Measurements from ENCODE around the gene CHCHD2.
"Not testable (repeated sequence)": the region's sequence is repeated elsewhere in the genome, so short reads cannot be mapped to it uniquely, and the experiment has no call there.

Gene CHCHD2, protein sequence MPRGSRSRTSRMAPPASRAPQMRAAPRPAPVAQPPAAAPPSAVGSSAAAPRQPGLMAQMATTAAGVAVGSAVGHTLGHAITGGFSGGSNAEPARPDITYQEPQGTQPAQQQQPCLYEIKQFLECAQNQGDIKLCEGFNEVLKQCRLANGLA

GRCh38 chr7:56106108-56107073 is at the start of gene CHCHD2:
TSS of gene CHCHD2 (minus strand) at chr7:56106476. CDS start at chr7:56106413, 63 bp downstream.
- in situ Hi-C loops (cut with MboI; ENCODE audit: low pct_unique_long_range_greater_than_20kb, low sequenced_read_pairs, unreplicated experiment) = no loop called here
- TF ChIP-seq, protein P1, sequence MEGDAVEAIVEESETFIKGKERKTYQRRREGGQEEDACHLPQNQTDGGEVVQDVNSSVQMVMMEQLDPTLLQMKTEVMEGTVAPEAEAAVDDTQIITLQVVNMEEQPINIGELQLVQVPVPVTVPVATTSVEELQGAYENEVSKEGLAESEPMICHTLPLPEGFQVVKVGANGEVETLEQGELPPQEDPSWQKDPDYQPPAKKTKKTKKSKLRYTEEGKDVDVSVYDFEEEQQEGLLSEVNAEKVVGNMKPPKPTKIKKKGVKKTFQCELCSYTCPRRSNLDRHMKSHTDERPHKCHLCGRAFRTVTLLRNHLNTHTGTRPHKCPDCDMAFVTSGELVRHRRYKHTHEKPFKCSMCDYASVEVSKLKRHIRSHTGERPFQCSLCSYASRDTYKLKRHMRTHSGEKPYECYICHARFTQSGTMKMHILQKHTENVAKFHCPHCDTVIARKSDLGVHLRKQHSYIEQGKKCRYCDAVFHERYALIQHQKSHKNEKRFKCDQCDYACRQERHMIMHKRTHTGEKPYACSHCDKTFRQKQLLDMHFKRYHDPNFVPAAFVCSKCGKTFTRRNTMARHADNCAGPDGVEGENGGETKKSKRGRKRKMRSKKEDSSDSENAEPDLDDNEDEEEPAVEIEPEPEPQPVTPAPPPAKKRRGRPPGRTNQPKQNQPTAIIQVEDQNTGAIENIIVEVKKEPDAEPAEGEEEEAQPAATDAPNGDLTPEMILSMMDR (IDR thresholded peaks at IDR 0.05; ENCODE audit: extremely low read depth, insufficient read depth, missing control alignments) = no peak
- DNase-seq (ENCODE audit: low spot score) = peak; percentile 96

DNA sequence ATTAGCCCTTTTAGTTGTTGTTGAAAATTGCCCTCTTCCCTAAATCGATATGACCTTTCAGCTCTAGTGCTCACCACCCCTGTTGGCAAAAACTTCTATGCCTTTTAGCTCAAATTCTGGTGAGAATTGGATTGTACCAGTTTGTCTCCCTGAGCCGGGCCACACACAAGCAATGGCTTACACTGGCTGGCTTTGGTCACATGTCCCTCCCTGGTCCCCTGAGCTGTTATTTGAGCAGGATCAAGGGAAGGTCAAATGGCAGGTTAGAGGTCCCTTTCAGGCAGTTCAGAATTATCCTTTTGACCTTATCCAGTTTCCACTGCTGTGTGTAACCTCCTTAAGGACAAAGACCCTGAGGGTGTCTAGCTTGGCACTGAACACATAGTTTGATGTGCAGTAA is 24.8 kb upstream of the CHCHD2 start:
- in situ Hi-C loops (cut with MboI; ENCODE audit: low pct_unique_long_range_greater_than_20kb, low sequenced_read_pairs, unreplicated experiment) = not testable (repeated sequence)

DNA sequence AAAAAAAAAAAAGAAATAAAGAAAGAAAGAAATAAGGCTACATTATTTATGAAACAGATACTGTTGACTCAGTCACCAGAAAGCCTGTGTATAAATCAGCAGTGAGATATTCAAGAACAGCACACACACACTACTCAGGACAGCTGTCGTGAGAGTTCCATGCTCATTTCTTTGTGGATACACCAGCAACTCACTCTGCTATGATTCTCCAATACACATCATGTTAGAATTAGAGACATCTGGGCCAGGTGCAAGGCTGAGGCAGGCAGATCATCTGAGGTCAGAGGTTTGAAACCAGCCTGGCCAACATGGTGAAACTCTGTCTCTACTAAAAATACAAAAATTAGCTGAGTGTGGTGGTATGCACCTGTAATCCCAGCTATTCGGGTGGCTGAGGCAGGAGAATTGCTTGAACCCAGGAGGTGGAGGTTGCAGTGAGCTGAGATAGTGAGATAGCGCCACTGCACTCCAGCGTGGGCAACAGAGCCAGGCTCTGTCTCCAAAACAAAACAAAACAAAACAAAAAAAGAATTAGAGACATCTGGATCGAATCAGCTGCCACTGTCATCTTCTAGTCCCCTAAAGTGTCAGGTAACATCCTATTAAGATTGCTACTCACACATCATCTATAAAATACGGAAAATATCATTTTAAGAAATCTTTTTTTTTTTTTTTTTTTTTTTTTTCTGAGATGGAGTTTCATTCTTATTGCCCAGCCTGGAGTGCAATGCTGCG is 21.1 kb upstream of the CHCHD2 start:
- in situ Hi-C loops (cut with MboI; ENCODE audit: low pct_unique_long_range_greater_than_20kb, low sequenced_read_pairs, unreplicated experiment) = no loop called here
- TF ChIP-seq, protein P1 (IDR thresholded peaks at IDR 0.05; ENCODE audit: extremely low read depth, insufficient read depth, missing control alignments) = no peak
- DNase-seq (ENCODE audit: low spot score) = no peak

More for the DNA sequence above, 24.8 kb upstream of the CHCHD2 start:
- not testable (repeated sequence) for DNase-seq (ENCODE audit: low spot score)

- DNase-seq (ENCODE audit: low spot score) = no peak
- in situ Hi-C loops (cut with MboI; ENCODE audit: low pct_unique_long_range_greater_than_20kb, low sequenced_read_pairs, unreplicated experiment) = no loop called here
- TF ChIP-seq, protein P1 (IDR thresholded peaks at IDR 0.05; ENCODE audit: extremely low read depth, insufficient read depth, missing control alignments) = no peak
Measured at GRCh38 chr7:56125831-56126230, 19.6 kb upstream of the CHCHD2 start.

- in situ Hi-C loops (cut with MboI; ENCODE audit: low pct_unique_long_range_greater_than_20kb, low sequenced_read_pairs, unreplicated experiment) = no loop called here
- TF ChIP-seq, protein P1 (IDR thresholded peaks at IDR 0.05; ENCODE audit: extremely low read depth, insufficient read depth, missing control alignments) = no peak
Measured at GRCh38 chr7:56124981-56125380, 18.7 kb upstream of the CHCHD2 start.

GRCh38 chr7:56121440-56121839 is 15.2 kb upstream of the CHCHD2 start:
- no peak for DNase-seq (ENCODE audit: low spot score)
- TF ChIP-seq, protein P1 (IDR thresholded peaks at IDR 0.05; ENCODE audit: extremely low read depth, insufficient read depth, missing control alignments) = no peak
- in situ Hi-C loops (cut with MboI; ENCODE audit: low pct_unique_long_range_greater_than_20kb, low sequenced_read_pairs, unreplicated experiment) = no loop called here

More at GRCh38 chr7:56124981-56125380, 18.7 kb upstream of the CHCHD2 start:
- no peak for DNase-seq (ENCODE audit: low spot score)
